Right cardiac atrium (tissue), 5 donors: ENCODE results near the gene C19orf85. TPM values are rescaled to one million over a fixed set of nuclear protein-coding genes. Genes with fewer than 3 reads are reported as not detected.

ENCODE experiments used
- ATAC-seq, 2 donors: fragments of 200-7000 bp; cut with Tn5 transposase; one replicate each; pipeline versions ENCODE4 v1.8.0 to v1.9.1; 2020; ENCODE audit warnings: moderate library complexity in 2 of 2, mild to moderate bottlenecking in 1 of 2
- DNase-seq, 3 donors: peaks; one replicate each; pipeline ENCODE4 v3.0.0-alpha.2; 2020
- H3K27ac ChIP-seq: one replicate; pipeline ENCODE4 v1.5.1; 2013; ENCODE audit warnings: mild to moderate bottlenecking, low read length, control low read depth, moderate library complexity
- H3K27me3 ChIP-seq: one replicate; pipeline ENCODE4 v1.6.1; 2013; ENCODE audit not compliant: control insufficient read depth, insufficient read depth
- H3K4me1 ChIP-seq: one replicate; pipeline ENCODE4 v1.6.1; 2013; ENCODE audit warnings: low read length; ENCODE audit not compliant: control insufficient read depth, insufficient read depth
- H3K4me3 ChIP-seq: one replicate; pipeline ENCODE4 v1.5.1; 2013; ENCODE audit warnings: low read length, control low read depth
- H3K9me3 ChIP-seq: one replicate; pipeline ENCODE4 v1.6.1; 2013; ENCODE audit warnings: low read length; ENCODE audit not compliant: control insufficient read depth
- WGBS: extraction: QIAGEN DNeasy Blood & Tissue Kit; methylation state at CpG from one replicate; pipeline ENCODE4 v1.1.7; 2013; 5-methylcytosine and 5-hydroxymethylcytosine counted together
- intact Hi-C, 4 donors: fragments of 100-400 bp; cut with DNase I; formaldehyde crosslinking; loops; one replicate each; pipeline versions ENCODE4 v1.11.0 to v1.14.0; 2022 to 2023
- polyA plus RNA-seq: library from polyadenylated mRNA; stranded (reverse); fragments of 200-250 nt; gene quantifications from one replicate; pipeline ENCODE4 v1.2.3, GENCODE V29; 2013
- total RNA-seq, 4 donors: library from RNA; stranded (reverse); fragmentation: NEBNext Ultra II Directional; extraction: Animal tissue kit (Norgen Biotek cat#: 25700); gene quantifications; one replicate each; pipeline ENCODE4 v1.2.1, GENCODE V29; 2021
- donor health status: healthy with polysubstance abuse.
- donor health status: DM: no; HTN: yes; CAD: no.
- donor health status: DM: no; HTN: no; CAD: no.
- donor health status: DM: no; HTN: yes; CAD: no; lungs with severe emphysema.
- donor health status: DM: yes; HTN: yes; CAD: no.

Gene C19orf85
- total and polyA plus RNA-seq, 5 donors, result not detected

- Histone ChIP-seq H3K27me3 (no peaks in the 10 kb centered on the region), H3K4me3 (no peak overlapping the region), H3K4me1 (peaks cover 4% of the 10 kb centered on the region), H3K27ac (no peak overlapping the region), H3K9me3 (no peaks in the 10 kb centered on the region)
- 64% methylated on average over 16 of the region's 16 CpGs for WGBS
- ATAC-seq, result no peak
- intact Hi-C loops, result no loop called here
- peak in 1 of 3 donors; percentile 11 for DNase-seq
Observed at GRCh38 chr19:55473225-55474012, 8.9 kb upstream of the C19orf85 start.

GRCh38 chr19:55472463-55472862 lies 7.9 kb upstream of the C19orf85 start:
- H3K4me1 ChIP-seq, result peaks cover 4% of the 10 kb centered on the region
- DNase-seq, result peak in 1 of 3 donors; percentile 23
- H3K4me3 ChIP-seq, result no peak overlapping the region
- H3K27me3 ChIP-seq, result no peaks in the 10 kb centered on the region
- intact Hi-C loops, result no loop called here
- no peak for ATAC-seq
- no peaks in the 10 kb centered on the region for H3K9me3 ChIP-seq
- 80% methylated on average over 8 of the region's 8 CpGs for WGBS
- no peak overlapping the region for H3K27ac ChIP-seq

GRCh38 chr19:55471266-55471665 lies 6.7 kb upstream of the C19orf85 start:
- Histone ChIP-seq H3K27ac (no peak overlapping the region), H3K27me3 (no peaks in the 10 kb centered on the region), H3K4me1 (peaks cover 4% of the 10 kb centered on the region), H3K9me3 (no peaks in the 10 kb centered on the region), H3K4me3 (no peak overlapping the region)
- DNase-seq (peak in 1 of 3 donors; percentile 29), ATAC-seq (no peak)
- intact Hi-C loops, result no loop called here
- WGBS, result 84% methylated on average over 13 of the region's 13 CpGs

GRCh38 chr19:55468054-55468393 lies 3.5 kb upstream of the C19orf85 start:
- Histone ChIP-seq H3K9me3 (no peaks in the 10 kb centered on the region), H3K4me3 (no peak overlapping the region), H3K4me1 (no peaks in the 10 kb centered on the region), H3K27me3 (no peaks in the 10 kb centered on the region), H3K27ac (no peak overlapping the region)
- intact Hi-C loops, result loop anchor here (2.0 to 5.0 kb wide), 2 partner anchors 34 to 37 kb away; no protein-coding TSS in a partner anchor
- 18% methylated on average over 4 of the region's 4 CpGs for WGBS
- no peak for DNase-seq
- no peak for ATAC-seq

GRCh38 chr19:55467236-55468053 lies 2.9 kb upstream of the C19orf85 start:
- no peaks in the 10 kb centered on the region for H3K4me1 ChIP-seq
- H3K9me3 ChIP-seq, result no peaks in the 10 kb centered on the region
- ATAC-seq (peak; percentile 90 to 91), DNase-seq (peak; percentile 78 to 92 (median 92))
- intact Hi-C loops, result loop anchor here (2.0 to 5.0 kb wide), 2 partner anchors 35 to 37 kb away; no protein-coding TSS in a partner anchor
- no peak overlapping the region for H3K27ac ChIP-seq
- no peak overlapping the region for H3K4me3 ChIP-seq
- 27% methylated on average over 29 of the region's 29 CpGs for WGBS
- no peaks in the 10 kb centered on the region for H3K27me3 ChIP-seq

GRCh38 chr19:55466241-55466614 lies 1.7 kb upstream of the C19orf85 start:
- intact Hi-C loops, result loop anchor here in 3 of 4 donors (5.0 kb wide), 1 partner anchor 36 kb away; no protein-coding TSS in a partner anchor
- Histone ChIP-seq H3K4me3 (no peak overlapping the region), H3K9me3 (no peaks in the 10 kb centered on the region), H3K27me3 (no peaks in the 10 kb centered on the region), H3K4me1 (peaks cover 1% of the 10 kb centered on the region), H3K27ac (no peak overlapping the region)
- DNase-seq, result peak in 1 of 3 donors; percentile 14
- 91% methylated on average over 4 of the region's 4 CpGs for WGBS
- no peak for ATAC-seq

- H3K27ac ChIP-seq, result no peak overlapping the region
- 85% methylated on average over 11 of the region's 11 CpGs for WGBS
- no peak for ATAC-seq
- peaks cover 1% of the 10 kb centered on the region for H3K4me1 ChIP-seq
- H3K27me3 ChIP-seq, result no peaks in the 10 kb centered on the region
- H3K9me3 ChIP-seq, result no peaks in the 10 kb centered on the region
- no peak overlapping the region for H3K4me3 ChIP-seq
- intact Hi-C loops, result loop anchor here in 3 of 4 donors (5.0 kb wide), 1 partner anchor 37 kb away; no protein-coding TSS in a partner anchor
- DNase-seq, result peak in 1 of 3 donors; percentile 26
Observed at GRCh38 chr19:55465460-55466240, 1.1 kb upstream of the C19orf85 start.

GRCh38 chr19:55464039-55464661 lies 401 bp downstream of the C19orf85 start:
- Histone ChIP-seq H3K4me1 (peaks cover 1% of the 10 kb centered on the region), H3K27me3 (no peaks in the 10 kb centered on the region), H3K4me3 (no peak overlapping the region), H3K9me3 (no peaks in the 10 kb centered on the region), H3K27ac (no peak overlapping the region)
- peak in 2 of 3 donors; percentile 45 to 65 for DNase-seq
- 72% methylated on average over 23 of the region's 23 CpGs for WGBS
- ATAC-seq, result no peak
- intact Hi-C loops, result no loop called here

GRCh38 chr19:55463583-55464031 lies 944 bp downstream of the C19orf85 start:
- H3K27ac ChIP-seq, result no peak overlapping the region
- no peak overlapping the region for H3K4me3 ChIP-seq
- no peaks in the 10 kb centered on the region for H3K27me3 ChIP-seq
- peaks cover 1% of the 10 kb centered on the region for H3K4me1 ChIP-seq
- no peaks in the 10 kb centered on the region for H3K9me3 ChIP-seq
- DNase-seq, result peak in 2 of 3 donors; percentile 49 to 65
- intact Hi-C loops, result no loop called here
- ATAC-seq, result no peak
- WGBS, result 73% methylated on average over 15 of the region's 15 CpGs

GRCh38 chr19:55462722-55463121 lies 1.8 kb downstream of the C19orf85 start:
- ATAC-seq, result no peak
- intact Hi-C loops, result no loop called here
- H3K27ac ChIP-seq, result no peak overlapping the region
- DNase-seq, result peak in 2 of 3 donors; percentile 36 to 58
- no peaks in the 10 kb centered on the region for H3K27me3 ChIP-seq
- peaks cover 1% of the 10 kb centered on the region for H3K4me1 ChIP-seq
- 81% methylated on average over 11 of the region's 11 CpGs for WGBS
- H3K4me3 ChIP-seq, result no peak overlapping the region
- no peaks in the 10 kb centered on the region for H3K9me3 ChIP-seq
